Endometrial microvascular endothelial cells (primary cell): ENCODE measurements around the gene FBXO28. TPM values are rescaled to one million over a fixed set of nuclear protein-coding genes. Genes with fewer than 3 reads are reported as not detected.
"Not testable (repeated sequence)": the region's sequence is repeated elsewhere in the genome, so short reads cannot be mapped to it uniquely, and the experiment has no call there.

Source experiments
- in situ Hi-C: cut with HindIII; loops from 2 replicates; pipeline ENCODE4 v1.10.0; 2017; ENCODE audit warnings: low sequenced_read_pairs, low pct_unique_long_range_greater_than_20kb; ENCODE audit errors: inconsistent ontology term
- total RNA-seq: library from RNA; depleted of rRNA; stranded (reverse); fragments of >200 nt; gene quantifications from one replicate; pipeline ENCODE4 v1.2.3, GENCODE V29; 2015; ENCODE audit errors: inconsistent ontology term

The FBXO28 gene
- total RNA-seq, 1 donor from 2014 or later, result 40.0 TPM

GRCh38 chr1:224205438-224205840 is 91.5 kb downstream of the FBXO28 start:
- in situ Hi-C loops, result no loop called here

GRCh38 chr1:224205931-224206538 is 92.1 kb downstream of the FBXO28 start:
- in situ Hi-C loops, result not testable (repeated sequence)

GRCh38 chr1:224211206-224211962 is 97.5 kb downstream of the FBXO28 start:
- in situ Hi-C loops, result no loop called here

Other genes starting within 250 kb of the FBXO28 start
- 190 TPM for gene DEGS1, start 69.1 kb downstream of the FBXO28 start, total RNA-seq
- 33.8 TPM for gene NVL, start 216.1 kb downstream of the FBXO28 start, total RNA-seq
- gene CNIH4, start 242.8 kb downstream of the FBXO28 start, total RNA-seq, result 53.8 TPM